K562 (cell line): Measurements from ENCODE around the gene EFNA2. TPM values are rescaled to one million over a fixed set of nuclear protein-coding genes. Genes with fewer than 3 reads are reported as not detected.

Experiments used
- BCL6 ChIP-seq: fragments of 250-450 bp; sonication (Bioruptor Pico); IDR thresholded peaks from 2 replicates; pipeline ENCODE4 v1.4.0; 2020
- CBX3 ChIP-seq, 2 experiments: IDR thresholded peaks; 1 replicate in 1 of 2; 2 replicates in 1 of 2; pipeline ENCODE4 v1.6.1; 2012; ENCODE audit warnings: inconsistent platforms in 2 of 2, low read length in 2 of 2, borderline replicate concordance in 1 of 2, control low read depth in 1 of 2
- COPS2 ChIP-seq: fragments of 450-650 bp; conservative IDR thresholded peaks from 2 replicates; pipeline ENCODE4 v1.6.1; 2016; ENCODE audit warnings: mild to moderate bottlenecking, moderate library complexity
- NCOA1 ChIP-seq: fragments of 450-650 bp; IDR thresholded peaks from 2 replicates; pipeline ENCODE4 v1.6.1; 2016; ENCODE audit warnings: low read depth
- NCOA6 ChIP-seq: fragments of 450-650 bp; IDR thresholded peaks from 2 replicates; pipeline ENCODE4 v1.6.1; 2017; ENCODE audit warnings: mild to moderate bottlenecking
- NFYB ChIP-seq: IDR thresholded peaks from 2 replicates; pipeline ENCODE4 v1.6.1; 2011; ENCODE audit warnings: mild to moderate bottlenecking, moderate library complexity; ENCODE audit not compliant: insufficient read length; ENCODE audit errors: extremely low read depth
- SP2 ChIP-seq: IDR thresholded peaks from 2 replicates; pipeline ENCODE4 v1.6.1; 2011; ENCODE audit warnings: mild to moderate bottlenecking, low read depth, low read length, moderate library complexity; ENCODE audit not compliant: poor library complexity, severe bottlenecking; ENCODE audit errors: extremely low read depth
- TFAM ChIP-seq: fragments of 250-450 bp; sonication (Bioruptor Pico); conservative IDR thresholded peaks from 2 replicates; pipeline ENCODE4 v1.5.0; 2021; ENCODE audit warnings: mild to moderate bottlenecking, moderate library complexity
- ZBTB33 ChIP-seq: sonication (generic); formaldehyde crosslinking; IDR thresholded peaks from 2 replicates; pipeline ENCODE4 v1.8.1; 2023; ENCODE audit warnings: mild to moderate bottlenecking, missing genetic modification reagents
- ZNF165 ChIP-seq: fragments of 250-450 bp; sonication (Bioruptor Pico); IDR thresholded peaks from 2 replicates; pipeline ENCODE4 v1.4.0; 2020; ENCODE audit warnings: borderline replicate concordance
- ZNF644 ChIP-seq: fragments of 200-800 bp; sonication (Bioruptor generic); IDR thresholded peaks from 2 replicates; pipeline ENCODE4 v1.6.1; 2016; ENCODE audit warnings: low read depth, missing genetic modification characterization, missing compliant biosample characterization
- polyA plus RNA-seq, 8 experiments: library from polyadenylated mRNA; depleted of rRNA in 4 of 8; stranded (reverse) in 5 of 8; unstranded in 3 of 8; fragments of >200 nt; fragmentation: Nextera tagmentation in 2 of 8; fragmentation: Illumina TruSeq in 1 of 8; extraction: Ambion mirVana in 2 of 8; extraction: Trizol in 1 of 8; gene quantifications; 2 replicates each; pipeline versions ENCODE4 v1.2.1 to v1.2.3, GENCODE V29; 2011 to 2014; ENCODE audit warnings: inconsistent platforms in 1 of 8, missing spikeins in 1 of 8
- total RNA-seq, 7 experiments: library from RNA; depleted of rRNA in 6 of 7; stranded (reverse); fragments of >200 nt in 6 of 7; fragmentation: Illumina TruSeq in 2 of 7; extraction: Trizol in 2 of 7; gene quantifications; 2 replicates each; pipeline versions ENCODE4 v1.2.1 to v1.2.3, GENCODE V29; 2011 to 2021; ENCODE audit warnings: low replicate concordance in 1 of 7
- TF ChIP-seq, protein P1 (sequence below): sonication (generic); formaldehyde crosslinking; IDR thresholded peaks from 2 replicates; pipeline ENCODE4 v1.8.0; 2023; ENCODE audit warnings: mild to moderate bottlenecking, missing genetic modification reagents
- TF ChIP-seq, protein P2 (sequence below): fragments of 450-650 bp; IDR thresholded peaks from 2 replicates; pipeline ENCODE4 v1.6.1; 2016; ENCODE audit warnings: mild to moderate bottlenecking, moderate library complexity

The EFNA2 gene
- total and polyA plus RNA-seq, 9 of the 15 experiments (the other 6 are each of a cell fraction or from before 2014, with no cell fraction given), result 0.11 to 0.44 (median 0.15) TPM; not detected in 6

DNA sequence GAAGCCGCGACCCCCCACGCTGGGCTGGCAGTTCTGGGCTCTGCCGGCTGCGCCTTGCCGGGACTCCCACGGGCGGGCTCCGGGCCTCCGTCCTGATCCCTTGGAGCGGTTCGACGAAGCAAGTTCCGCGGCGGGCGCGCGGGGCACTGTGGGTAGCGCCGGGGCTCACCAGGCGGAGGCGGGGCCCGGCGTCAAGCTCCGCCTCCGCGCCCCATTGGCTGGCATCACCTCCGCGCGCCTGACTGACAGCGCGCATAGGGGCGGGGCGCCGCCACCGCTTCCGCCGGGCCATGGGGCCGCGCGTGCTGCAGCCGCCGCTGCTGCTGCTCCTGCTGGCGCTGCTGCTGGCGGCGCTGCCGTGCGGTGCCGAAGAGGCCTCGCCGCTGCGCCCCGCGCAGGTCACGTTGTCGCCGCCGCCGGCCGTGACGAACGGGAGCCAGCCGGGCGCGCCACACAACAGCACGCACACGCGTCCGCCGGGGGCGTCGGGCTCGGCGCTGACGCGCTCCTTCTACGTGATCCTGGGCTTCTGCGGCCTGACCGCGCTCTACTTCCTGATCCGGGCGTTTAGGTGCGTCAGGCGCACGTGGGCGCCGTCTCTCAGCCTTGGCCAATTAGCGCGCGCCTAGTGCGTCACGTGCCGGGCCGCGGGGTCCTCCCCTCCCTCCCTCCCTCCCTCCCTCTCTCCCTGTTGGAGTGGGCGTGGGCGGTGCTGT, 10.3 kb upstream of the EFNA2 start, which contains the start of gene FAM174C (continued):
- no peak for TF ChIP-seq COPS2
- TF ChIP-seq ZNF165 (CRISPR knock-in tag), result no peak
- TF ChIP-seq ZBTB33 (CRISPR knock-in tag), result no peak
- TF ChIP-seq TFAM, result no peak
- peak; percentile 63 for TF ChIP-seq NFYB
- no peak for TF ChIP-seq NCOA1
- no peak for TF ChIP-seq CBX3 (IDR thresholded peaks at IDR 0.05; ENCODE audit: borderline replicate concordance in 1 of 2, low read length in 2 of 2)
- peak; percentile 83; the same call in 1 of the 2 replicates for TF ChIP-seq ZNF644
- peak; percentile 13 for TF ChIP-seq SP2
- no peak for TF ChIP-seq BCL6 (CRISPR knock-in tag)
- TF ChIP-seq, protein P1, sequence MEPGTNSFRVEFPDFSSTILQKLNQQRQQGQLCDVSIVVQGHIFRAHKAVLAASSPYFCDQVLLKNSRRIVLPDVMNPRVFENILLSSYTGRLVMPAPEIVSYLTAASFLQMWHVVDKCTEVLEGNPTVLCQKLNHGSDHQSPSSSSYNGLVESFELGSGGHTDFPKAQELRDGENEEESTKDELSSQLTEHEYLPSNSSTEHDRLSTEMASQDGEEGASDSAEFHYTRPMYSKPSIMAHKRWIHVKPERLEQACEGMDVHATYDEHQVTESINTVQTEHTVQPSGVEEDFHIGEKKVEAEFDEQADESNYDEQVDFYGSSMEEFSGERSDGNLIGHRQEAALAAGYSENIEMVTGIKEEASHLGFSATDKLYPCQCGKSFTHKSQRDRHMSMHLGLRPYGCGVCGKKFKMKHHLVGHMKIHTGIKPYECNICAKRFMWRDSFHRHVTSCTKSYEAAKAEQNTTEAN (CRISPR knock-in tag), result no peak
- no peak for TF ChIP-seq NCOA6
- TF ChIP-seq, protein P2, sequence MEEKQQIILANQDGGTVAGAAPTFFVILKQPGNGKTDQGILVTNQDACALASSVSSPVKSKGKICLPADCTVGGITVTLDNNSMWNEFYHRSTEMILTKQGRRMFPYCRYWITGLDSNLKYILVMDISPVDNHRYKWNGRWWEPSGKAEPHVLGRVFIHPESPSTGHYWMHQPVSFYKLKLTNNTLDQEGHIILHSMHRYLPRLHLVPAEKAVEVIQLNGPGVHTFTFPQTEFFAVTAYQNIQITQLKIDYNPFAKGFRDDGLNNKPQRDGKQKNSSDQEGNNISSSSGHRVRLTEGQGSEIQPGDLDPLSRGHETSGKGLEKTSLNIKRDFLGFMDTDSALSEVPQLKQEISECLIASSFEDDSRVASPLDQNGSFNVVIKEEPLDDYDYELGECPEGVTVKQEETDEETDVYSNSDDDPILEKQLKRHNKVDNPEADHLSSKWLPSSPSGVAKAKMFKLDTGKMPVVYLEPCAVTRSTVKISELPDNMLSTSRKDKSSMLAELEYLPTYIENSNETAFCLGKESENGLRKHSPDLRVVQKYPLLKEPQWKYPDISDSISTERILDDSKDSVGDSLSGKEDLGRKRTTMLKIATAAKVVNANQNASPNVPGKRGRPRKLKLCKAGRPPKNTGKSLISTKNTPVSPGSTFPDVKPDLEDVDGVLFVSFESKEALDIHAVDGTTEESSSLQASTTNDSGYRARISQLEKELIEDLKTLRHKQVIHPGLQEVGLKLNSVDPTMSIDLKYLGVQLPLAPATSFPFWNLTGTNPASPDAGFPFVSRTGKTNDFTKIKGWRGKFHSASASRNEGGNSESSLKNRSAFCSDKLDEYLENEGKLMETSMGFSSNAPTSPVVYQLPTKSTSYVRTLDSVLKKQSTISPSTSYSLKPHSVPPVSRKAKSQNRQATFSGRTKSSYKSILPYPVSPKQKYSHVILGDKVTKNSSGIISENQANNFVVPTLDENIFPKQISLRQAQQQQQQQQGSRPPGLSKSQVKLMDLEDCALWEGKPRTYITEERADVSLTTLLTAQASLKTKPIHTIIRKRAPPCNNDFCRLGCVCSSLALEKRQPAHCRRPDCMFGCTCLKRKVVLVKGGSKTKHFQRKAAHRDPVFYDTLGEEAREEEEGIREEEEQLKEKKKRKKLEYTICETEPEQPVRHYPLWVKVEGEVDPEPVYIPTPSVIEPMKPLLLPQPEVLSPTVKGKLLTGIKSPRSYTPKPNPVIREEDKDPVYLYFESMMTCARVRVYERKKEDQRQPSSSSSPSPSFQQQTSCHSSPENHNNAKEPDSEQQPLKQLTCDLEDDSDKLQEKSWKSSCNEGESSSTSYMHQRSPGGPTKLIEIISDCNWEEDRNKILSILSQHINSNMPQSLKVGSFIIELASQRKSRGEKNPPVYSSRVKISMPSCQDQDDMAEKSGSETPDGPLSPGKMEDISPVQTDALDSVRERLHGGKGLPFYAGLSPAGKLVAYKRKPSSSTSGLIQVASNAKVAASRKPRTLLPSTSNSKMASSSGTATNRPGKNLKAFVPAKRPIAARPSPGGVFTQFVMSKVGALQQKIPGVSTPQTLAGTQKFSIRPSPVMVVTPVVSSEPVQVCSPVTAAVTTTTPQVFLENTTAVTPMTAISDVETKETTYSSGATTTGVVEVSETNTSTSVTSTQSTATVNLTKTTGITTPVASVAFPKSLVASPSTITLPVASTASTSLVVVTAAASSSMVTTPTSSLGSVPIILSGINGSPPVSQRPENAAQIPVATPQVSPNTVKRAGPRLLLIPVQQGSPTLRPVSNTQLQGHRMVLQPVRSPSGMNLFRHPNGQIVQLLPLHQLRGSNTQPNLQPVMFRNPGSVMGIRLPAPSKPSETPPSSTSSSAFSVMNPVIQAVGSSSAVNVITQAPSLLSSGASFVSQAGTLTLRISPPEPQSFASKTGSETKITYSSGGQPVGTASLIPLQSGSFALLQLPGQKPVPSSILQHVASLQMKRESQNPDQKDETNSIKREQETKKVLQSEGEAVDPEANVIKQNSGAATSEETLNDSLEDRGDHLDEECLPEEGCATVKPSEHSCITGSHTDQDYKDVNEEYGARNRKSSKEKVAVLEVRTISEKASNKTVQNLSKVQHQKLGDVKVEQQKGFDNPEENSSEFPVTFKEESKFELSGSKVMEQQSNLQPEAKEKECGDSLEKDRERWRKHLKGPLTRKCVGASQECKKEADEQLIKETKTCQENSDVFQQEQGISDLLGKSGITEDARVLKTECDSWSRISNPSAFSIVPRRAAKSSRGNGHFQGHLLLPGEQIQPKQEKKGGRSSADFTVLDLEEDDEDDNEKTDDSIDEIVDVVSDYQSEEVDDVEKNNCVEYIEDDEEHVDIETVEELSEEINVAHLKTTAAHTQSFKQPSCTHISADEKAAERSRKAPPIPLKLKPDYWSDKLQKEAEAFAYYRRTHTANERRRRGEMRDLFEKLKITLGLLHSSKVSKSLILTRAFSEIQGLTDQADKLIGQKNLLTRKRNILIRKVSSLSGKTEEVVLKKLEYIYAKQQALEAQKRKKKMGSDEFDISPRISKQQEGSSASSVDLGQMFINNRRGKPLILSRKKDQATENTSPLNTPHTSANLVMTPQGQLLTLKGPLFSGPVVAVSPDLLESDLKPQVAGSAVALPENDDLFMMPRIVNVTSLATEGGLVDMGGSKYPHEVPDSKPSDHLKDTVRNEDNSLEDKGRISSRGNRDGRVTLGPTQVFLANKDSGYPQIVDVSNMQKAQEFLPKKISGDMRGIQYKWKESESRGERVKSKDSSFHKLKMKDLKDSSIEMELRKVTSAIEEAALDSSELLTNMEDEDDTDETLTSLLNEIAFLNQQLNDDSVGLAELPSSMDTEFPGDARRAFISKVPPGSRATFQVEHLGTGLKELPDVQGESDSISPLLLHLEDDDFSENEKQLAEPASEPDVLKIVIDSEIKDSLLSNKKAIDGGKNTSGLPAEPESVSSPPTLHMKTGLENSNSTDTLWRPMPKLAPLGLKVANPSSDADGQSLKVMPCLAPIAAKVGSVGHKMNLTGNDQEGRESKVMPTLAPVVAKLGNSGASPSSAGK, result no peak
